CD4-positive, alpha-beta T cell treated with Interleukin-15 for 4 hours (primary cell): Measurements from ENCODE around the gene PCDHGA3.
"Not testable (repeated sequence)": the region's sequence is repeated elsewhere in the genome, so short reads cannot be mapped to it uniquely, and the experiment has no call there.

ENCODE experiments used
- DNase-seq: peaks from one replicate; pipeline ENCODE4 v3.0.0-alpha.2; 2020; ENCODE audit warnings: low spot score

The PCDHGA3 gene

DNA sequence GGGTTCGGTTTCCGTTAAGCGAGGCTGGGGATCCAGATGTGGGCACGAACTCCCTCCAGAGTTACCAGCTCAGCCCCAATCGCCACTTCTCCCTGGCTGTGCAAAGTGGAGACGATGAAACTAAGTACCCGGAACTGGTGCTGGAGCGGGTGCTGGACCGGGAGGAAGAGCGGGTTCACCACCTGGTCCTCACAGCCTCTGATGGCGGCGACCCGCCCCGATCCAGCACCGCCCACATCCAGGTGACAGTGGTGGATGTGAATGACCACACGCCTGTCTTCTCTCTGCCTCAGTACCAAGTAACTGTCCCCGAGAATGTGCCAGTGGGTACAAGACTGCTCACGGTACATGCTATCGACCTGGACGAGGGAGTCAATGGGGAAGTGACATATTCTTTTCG lies 39.7 kb downstream of the PCDHGA3 start:
- no peak for DNase-seq

DNA sequence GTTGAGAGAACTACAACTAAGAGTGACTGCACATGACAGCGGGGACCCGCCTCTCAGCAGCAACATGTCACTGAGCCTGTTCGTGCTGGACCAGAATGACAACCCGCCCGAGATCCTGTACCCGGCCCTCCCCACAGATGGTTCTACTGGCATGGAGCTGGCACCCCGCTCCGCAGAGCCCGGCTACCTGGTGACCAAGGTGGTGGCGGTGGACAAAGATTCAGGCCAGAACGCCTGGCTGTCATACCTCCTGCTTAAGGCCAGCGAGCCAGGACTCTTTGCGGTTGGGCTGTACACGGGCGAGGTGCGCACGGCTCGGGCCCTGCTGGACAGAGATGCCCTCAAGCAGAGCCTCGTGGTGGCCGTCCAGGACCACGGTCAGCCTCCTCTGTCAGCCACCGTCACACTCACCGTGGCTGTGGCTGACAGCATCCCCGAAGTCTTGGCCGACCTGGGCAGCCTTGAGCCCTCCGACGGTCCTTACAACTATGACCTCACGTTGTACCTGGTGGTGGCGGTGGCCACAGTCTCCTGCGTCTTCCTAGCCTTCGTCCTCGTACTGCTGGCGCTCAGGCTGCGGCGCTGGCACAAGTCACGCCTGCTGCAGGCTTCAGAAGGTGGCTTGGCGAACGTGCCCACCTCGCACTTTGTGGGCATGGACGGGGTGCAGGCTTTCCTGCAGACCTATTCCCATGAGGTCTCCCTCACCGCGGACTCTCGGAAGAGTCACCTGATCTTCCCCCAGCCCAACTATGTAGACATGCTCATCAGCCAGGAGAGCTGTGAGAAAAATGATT lies 41.0 kb downstream of the PCDHGA3 start:
- no peak for DNase-seq

DNA sequence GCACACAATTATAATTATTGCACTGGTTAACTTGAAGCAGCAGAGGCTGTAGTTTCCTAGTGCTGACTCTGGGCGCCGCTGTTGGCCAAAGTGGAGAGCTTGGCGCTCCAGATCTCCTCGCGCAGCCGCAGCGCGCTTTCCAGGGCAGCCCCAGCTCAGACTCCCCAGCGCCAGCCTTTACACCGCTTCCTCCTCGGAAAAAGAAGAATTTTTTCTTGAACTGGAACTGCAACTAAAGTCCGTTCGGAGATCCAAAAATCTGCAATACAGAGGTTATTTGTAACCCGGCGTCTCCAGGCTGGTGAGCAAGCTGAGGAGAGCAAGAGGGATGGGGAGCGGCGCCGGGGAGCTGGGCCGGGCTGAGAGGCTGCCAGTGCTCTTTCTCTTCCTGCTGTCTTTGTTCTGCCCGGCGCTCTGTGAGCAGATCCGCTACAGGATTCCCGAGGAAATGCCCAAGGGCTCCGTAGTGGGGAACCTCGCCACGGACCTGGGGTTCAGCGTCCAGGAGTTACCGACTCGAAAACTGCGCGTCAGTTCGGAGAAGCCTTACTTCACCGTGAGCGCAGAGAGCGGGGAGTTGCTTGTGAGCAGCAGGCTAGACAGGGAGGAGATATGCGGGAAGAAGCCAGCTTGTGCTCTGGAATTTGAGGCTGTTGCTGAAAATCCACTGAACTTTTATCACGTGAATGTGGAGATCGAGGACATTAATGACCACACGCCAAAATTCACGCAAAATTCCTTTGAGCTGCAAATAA lies 44.1 kb downstream of the PCDHGA3 start, which contains the start of gene PCDHGB4:
Gene PCDHGB4 (plus strand): TSS at position 142 of the 755 bp plus-strand sequence. CDS start 187 bp downstream, at position 329.
- DNase-seq, result not testable (repeated sequence)

DNA sequence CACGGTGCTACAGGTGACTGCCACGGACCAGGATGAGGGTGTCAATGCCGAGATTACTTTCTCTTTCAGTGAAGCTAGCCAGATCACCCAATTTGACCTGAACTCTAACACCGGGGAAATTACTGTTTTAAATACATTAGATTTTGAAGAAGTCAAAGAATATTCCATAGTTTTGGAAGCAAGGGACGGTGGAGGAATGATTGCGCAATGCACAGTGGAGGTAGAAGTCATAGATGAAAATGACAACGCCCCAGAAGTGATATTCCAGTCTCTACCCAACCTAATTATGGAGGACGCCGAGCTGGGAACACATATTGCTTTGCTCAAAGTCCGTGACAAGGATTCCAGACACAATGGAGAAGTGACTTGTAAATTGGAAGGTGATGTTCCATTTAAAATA lies 45.0 kb downstream of the PCDHGA3 start:
- DNase-seq, result no peak

DNA sequence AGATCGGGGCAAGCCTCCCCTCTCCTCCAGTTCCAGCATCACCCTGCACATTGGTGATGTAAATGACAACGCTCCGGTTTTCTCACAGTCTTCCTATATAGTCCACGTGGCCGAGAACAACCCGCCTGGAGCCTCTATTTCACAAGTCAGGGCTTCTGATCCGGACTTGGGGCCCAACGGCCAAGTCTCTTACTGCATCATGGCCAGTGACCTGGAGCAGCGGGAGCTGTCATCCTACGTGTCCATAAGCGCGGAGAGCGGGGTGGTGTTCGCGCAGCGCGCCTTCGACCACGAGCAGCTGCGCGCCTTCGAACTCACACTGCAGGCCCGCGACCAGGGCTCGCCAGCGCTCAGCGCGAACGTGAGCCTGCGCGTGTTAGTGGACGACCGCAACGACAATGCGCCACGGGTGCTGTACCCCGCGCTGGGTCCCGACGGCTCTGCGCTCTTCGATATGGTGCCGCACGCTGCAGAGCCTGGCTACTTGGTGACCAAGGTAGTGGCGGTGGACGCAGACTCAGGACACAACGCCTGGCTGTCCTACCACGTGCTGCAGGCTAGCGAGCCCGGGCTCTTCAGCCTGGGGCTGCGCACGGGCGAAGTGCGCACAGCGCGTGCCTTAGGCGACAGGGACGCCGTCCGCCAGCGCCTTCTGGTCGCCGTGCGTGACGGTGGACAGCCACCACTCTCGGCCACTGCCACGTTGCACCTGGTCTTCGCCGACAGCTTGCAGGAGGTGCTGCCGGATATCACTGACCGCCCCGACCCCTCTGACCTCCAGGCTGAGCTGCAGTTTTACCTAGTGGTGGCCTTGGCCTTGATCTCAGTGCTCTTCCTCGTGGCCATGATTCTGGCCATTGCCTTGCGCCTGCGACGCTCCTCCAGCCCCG lies 45.8 kb downstream of the PCDHGA3 start:
- DNase-seq, result no peak

GRCh38 chr5:141392429-141393198 lies 49.0 kb downstream of the PCDHGA3 start, which contains the start of gene PCDHGA8:
Gene PCDHGA8, plus strand, starts transcription at chr5:141392633. Its CDS starts 181 bp downstream, at chr5:141392814.
- no peak for DNase-seq

GRCh38 chr5:141393267-141393666 lies 49.6 kb downstream of the PCDHGA3 start:
- no peak for DNase-seq

DNA sequence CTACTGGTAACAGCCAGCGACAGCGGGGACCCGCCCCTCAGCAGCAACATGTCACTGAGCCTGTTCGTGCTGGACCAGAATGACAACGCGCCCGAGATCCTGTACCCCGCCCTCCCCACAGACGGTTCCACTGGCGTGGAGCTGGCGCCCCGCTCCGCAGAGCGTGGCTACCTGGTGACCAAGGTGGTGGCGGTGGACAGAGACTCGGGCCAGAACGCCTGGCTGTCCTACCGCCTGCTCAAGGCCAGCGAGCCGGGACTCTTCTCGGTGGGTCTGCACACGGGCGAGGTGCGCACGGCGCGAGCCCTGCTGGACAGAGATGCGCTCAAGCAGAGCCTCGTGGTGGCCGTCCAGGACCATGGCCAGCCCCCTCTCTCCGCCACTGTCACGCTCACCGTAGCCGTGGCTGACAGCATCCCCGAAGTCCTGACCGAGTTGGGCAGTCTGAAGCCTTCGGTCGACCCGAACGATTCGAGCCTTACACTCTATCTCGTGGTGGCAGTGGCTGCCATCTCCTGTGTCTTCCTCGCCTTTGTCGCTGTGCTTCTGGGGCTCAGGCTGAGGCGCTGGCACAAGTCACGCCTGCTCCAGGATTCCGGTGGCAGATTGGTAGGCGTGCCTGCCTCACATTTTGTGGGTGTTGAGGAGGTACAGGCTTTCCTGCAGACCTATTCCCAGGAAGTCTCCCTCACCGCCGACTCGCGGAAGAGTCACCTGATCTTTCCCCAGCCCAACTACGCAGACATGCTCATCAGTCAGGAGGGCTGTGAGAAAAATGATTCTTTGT lies 51.0 kb downstream of the PCDHGA3 start:
- DNase-seq, result not testable (repeated sequence)
